Lung (tissue), 12 donors: ENCODE results near the gene CMTR1. TPM values are rescaled to one million over a fixed set of nuclear protein-coding genes. Genes with fewer than 3 reads are reported as not detected.

Experiments used
- ATAC-seq: fragments of 200-7000 bp; cut with Tn5 transposase; one replicate; pipeline ENCODE4 v1.9.1; 2020; ENCODE audit warnings: moderate number of reproducible peaks; ENCODE audit not compliant: insufficient read depth, low FRiP score
- DNase-seq, 3 donors: peaks; one replicate each; pipeline ENCODE4 v3.0.0-alpha.2; 2013 to 2017
- H3K27ac ChIP-seq, 2 donors: one replicate each; pipeline ENCODE4 v1.5.1; 2013; ENCODE audit warnings: mild to moderate bottlenecking in 2 of 2, moderate library complexity in 2 of 2, control low read depth in 1 of 2, inconsistent platforms in 1 of 2, low read depth in 1 of 2, low read length in 1 of 2
- H3K27me3 ChIP-seq, 3 donors: one replicate each; pipeline ENCODE4 v1.5.1; 2013; ENCODE audit warnings: low read length in 2 of 3; ENCODE audit not compliant: control insufficient read depth in 3 of 3, insufficient read depth in 3 of 3
- H3K36me3 ChIP-seq, 4 donors: one replicate each; pipeline ENCODE4 v1.5.1; 2013; ENCODE audit warnings: low read length in 4 of 4, mild to moderate bottlenecking in 1 of 4, moderate library complexity in 1 of 4; ENCODE audit not compliant: control insufficient read depth in 4 of 4, insufficient read depth in 4 of 4
- H3K4me1 ChIP-seq, 5 donors: one replicate each; pipeline ENCODE4 v1.5.1; 2013; ENCODE audit warnings: low read length in 5 of 5, mild to moderate bottlenecking in 2 of 5, moderate library complexity in 1 of 5; ENCODE audit not compliant: control insufficient read depth in 5 of 5, insufficient read depth in 5 of 5
- H3K4me3 ChIP-seq: one replicate; pipeline ENCODE4 v1.5.1; 2013; ENCODE audit warnings: mild to moderate bottlenecking, control low read depth, moderate library complexity
- H3K9ac ChIP-seq, 2 donors: one replicate each; pipeline ENCODE4 v1.5.1; 2013; ENCODE audit warnings: low read length in 2 of 2, control low read depth in 1 of 2; ENCODE audit not compliant: insufficient read depth in 1 of 2
- H3K9me3 ChIP-seq, 4 donors: one replicate each; pipeline ENCODE4 v1.5.1; 2013; ENCODE audit warnings: low read length in 3 of 4, mild to moderate bottlenecking in 1 of 4, moderate library complexity in 1 of 4; ENCODE audit not compliant: control insufficient read depth in 4 of 4, insufficient read depth in 3 of 4
- CTCF ChIP-seq: IDR thresholded peaks from 2 replicates; pipeline ENCODE4 v1.5.1; 2012; ENCODE audit warnings: mild to moderate bottlenecking; ENCODE audit errors: control extremely low read depth, extremely low read depth
- WGBS, 2 donors: extraction: QIAGEN DNeasy Blood & Tissue Kit; methylation state at CpG; one replicate each; pipeline ENCODE4 v1.1.7; 2013; 5-methylcytosine and 5-hydroxymethylcytosine counted together
- polyA plus RNA-seq, 2 donors: library from polyadenylated mRNA; stranded (reverse); fragments of 200-250 nt; gene quantifications; one replicate each; pipeline ENCODE4 v1.2.1, GENCODE V29; 2013
- total RNA-seq, 2 donors: library from RNA; depleted of rRNA in 1 of 2; stranded (reverse); fragments of >200 nt in 1 of 2; gene quantifications; one replicate each; pipeline ENCODE4 v1.2.1, GENCODE V29; 2014 to 2021
- donor health status: control.
- donor health status: control.
- donor health status: Bipolar disorder and iron deficiency.
- donor health status: healthy.
- donor health status: DM: yes; HTN: yes; CAD: no.

The CMTR1 gene
- total and polyA plus RNA-seq, 4 donors: 18.8 to 39.3 (median 26.6) TPM

GRCh38 chr6:37456816-37457560, 24.0 kb downstream of the CMTR1 start:
- no peak for TF ChIP-seq CTCF

GRCh38 chr6:37459981-37460800, 27.2 kb downstream of the CMTR1 start:
- WGBS, 2 donors: 94% methylated on average over 5 of the region's 5 CpGs
- H3K27me3 ChIP-seq: no peaks in the 10 kb centered on the region
- H3K9ac ChIP-seq: no peak overlapping the region
- TF ChIP-seq CTCF: no peak
- DNase-seq: peak in 1 of 3 donors; percentile 22
- H3K9me3 ChIP-seq: no peaks in the 10 kb centered on the region
- no peak overlapping the region for H3K4me3 ChIP-seq
- ATAC-seq: no peak
- no peaks in the 10 kb centered on the region for H3K4me1 ChIP-seq
- H3K27ac ChIP-seq: no peak overlapping the region
- H3K36me3 ChIP-seq: peaks cover 34 to 49% (median 41%) of the 10 kb centered on the region in 4 donors

More at GRCh38 chr6:37456816-37457560, 24.0 kb downstream of the CMTR1 start:
- WGBS, 2 donors: 56 to 79% methylated on average over 6 of the region's 6 CpGs
- Histone ChIP-seq H3K9ac (no peak overlapping the region), H3K36me3 (peaks cover 28 to 48% (median 46%) of the 10 kb centered on the region in 4 donors), H3K9me3 (no peaks in the 10 kb centered on the region), H3K27me3 (no peaks in the 10 kb centered on the region), H3K4me3 (no peak overlapping the region), H3K27ac (no peak overlapping the region), H3K4me1 (no peaks in the 10 kb centered on the region)
- ATAC-seq: no peak
- no peak for DNase-seq

- Histone ChIP-seq H3K27ac (no peak overlapping the region), H3K4me1 (no peaks in the 10 kb centered on the region), H3K27me3 (no peaks in the 10 kb centered on the region), H3K36me3 (peaks cover 30 to 48% (median 40%) of the 10 kb centered on the region in 4 donors), H3K9me3 (no peaks in the 10 kb centered on the region), H3K4me3 (no peak overlapping the region), H3K9ac (no peak overlapping the region)
- ATAC-seq (no peak), DNase-seq (no peak)
- TF ChIP-seq CTCF: no peak
- 82 to 90% methylated on average over 2 of the region's 2 CpGs for WGBS, 2 donors
These were observed 27.8 kb downstream of the CMTR1 start for GRCh38 chr6:37460805-37461204.
